GM23248 (cell line): ENCODE measurements around the gene MIGA2.

Source experiments
- EZH2 ChIP-seq: fragments of 200-600 bp; sonication (generic); IDR thresholded peaks from 2 replicates; pipeline ENCODE4 v1.6.1; 2018; ENCODE audit warnings: antibody characterized with exemption, mild to moderate bottlenecking; ENCODE audit not compliant: insufficient read depth, poor library complexity, severe bottlenecking
- EZH2phosphoT487 ChIP-seq: fragments of 200-600 bp; sonication (generic); IDR thresholded peaks from 2 replicates; pipeline ENCODE4 v1.6.1; 2018; ENCODE audit warnings: antibody characterized with exemption, moderate library complexity, mild to moderate bottlenecking, low read depth; ENCODE audit not compliant: insufficient read depth

GRCh38 chr9:128992995-128993394 lies 43.4 kb upstream of the MIGA2 start:
- TF ChIP-seq EZH2 (no peak), EZH2phosphoT487 (no peak)
